OCI-LY7 (cell line): ENCODE data around the gene RBP3.

Source experiments
- CTCF ChIP-seq: fragments of 200-600 bp; sonication (generic); conservative IDR thresholded peaks from 2 replicates; pipeline ENCODE4 v1.5.1; 2014; ENCODE audit warnings: mild to moderate bottlenecking, antibody characterized with exemption, low read length, moderate library complexity, mixed read lengths
- EZH2phosphoT487 ChIP-seq: fragments of 200-600 bp; sonication (generic); IDR thresholded peaks from 2 replicates; pipeline ENCODE4 v1.6.1; 2018; ENCODE audit warnings: low read depth, borderline replicate concordance, mild to moderate bottlenecking, mixed run types, antibody characterized with exemption, low read length, moderate library complexity, mixed read lengths

- no peak for TF ChIP-seq CTCF
- no peak for TF ChIP-seq EZH2phosphoT487
Measured at GRCh38 chr10:47331954-47332353, 16.2 kb upstream of the RBP3 start.
